Mucosa of stomach (tissue), 1 donor: ENCODE measurements around the gene MAD1L1.

ENCODE experiments used
- H3K27me3 ChIP-seq: one replicate; pipeline ENCODE4 v1.7.0; 2013; ENCODE audit warnings: mild to moderate bottlenecking, low read length; ENCODE audit not compliant: control insufficient read depth, insufficient read depth
- H3K36me3 ChIP-seq: one replicate; pipeline ENCODE4 v1.7.0; 2013; ENCODE audit warnings: low read length; ENCODE audit not compliant: control insufficient read depth, insufficient read depth
- H3K4me1 ChIP-seq: one replicate; pipeline ENCODE4 v1.7.0; 2013; ENCODE audit warnings: mild to moderate bottlenecking, low read length; ENCODE audit not compliant: control insufficient read depth, insufficient read depth
- H3K4me3 ChIP-seq: one replicate; pipeline ENCODE4 v1.7.0; 2013; ENCODE audit warnings: low read length
- H3K9ac ChIP-seq: one replicate; pipeline ENCODE4 v1.7.0; 2013; ENCODE audit warnings: mild to moderate bottlenecking, low read length, moderate library complexity
- H3K9me3 ChIP-seq: one replicate; pipeline ENCODE4 v1.7.0; 2013; ENCODE audit warnings: mild to moderate bottlenecking, low read length, moderate library complexity; ENCODE audit not compliant: control insufficient read depth
- donor health status: Pancreatic carcinoma.

The MAD1L1 gene

DNA sequence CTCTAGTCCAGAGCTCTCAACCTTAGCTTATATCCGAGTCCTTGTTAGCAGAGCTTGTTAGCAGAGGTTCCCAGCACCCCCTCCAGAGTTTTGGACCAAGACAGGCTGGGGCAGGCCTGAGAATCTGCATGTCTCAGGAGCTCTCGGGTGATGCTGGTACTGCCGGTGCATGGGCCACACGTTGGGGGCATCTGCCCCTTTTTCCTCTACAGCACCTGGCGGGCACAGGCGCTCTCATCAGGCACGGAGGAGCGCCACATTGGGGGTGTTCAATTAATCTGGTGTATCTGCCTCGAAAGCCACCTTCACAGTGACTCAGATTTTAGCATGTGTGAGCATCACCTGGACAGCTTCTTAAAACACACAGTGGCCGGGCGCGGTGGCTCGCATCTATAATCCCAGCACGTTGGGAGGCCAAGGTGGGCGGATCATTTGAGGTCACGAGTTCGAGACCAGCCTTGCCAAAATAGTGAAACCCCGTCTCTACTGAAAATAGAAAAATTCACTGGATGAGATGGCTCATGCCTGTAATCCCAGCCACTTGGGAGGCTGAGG lies 445.0 kb downstream of the MAD1L1 start:
- H3K27me3 ChIP-seq = no peaks in the 10 kb centered on the region
- no peaks in the 10 kb centered on the region for H3K36me3 ChIP-seq
- no peaks in the 10 kb centered on the region for H3K9me3 ChIP-seq
- no peak overlapping the region for H3K4me3 ChIP-seq
- H3K9ac ChIP-seq = no peak overlapping the region
- no peaks in the 10 kb centered on the region for H3K4me1 ChIP-seq

- Histone ChIP-seq H3K36me3 (no peaks in the 10 kb centered on the region), H3K4me3 (no peak overlapping the region), H3K4me1 (no peaks in the 10 kb centered on the region), H3K9me3 (no peaks in the 10 kb centered on the region), H3K9ac (no peak overlapping the region), H3K27me3 (no peaks in the 10 kb centered on the region)
These were observed 445.5 kb downstream of the MAD1L1 start for GRCh38 chr7:1787241-1787640.

GRCh38 chr7:1785839-1786238 lies 446.9 kb downstream of the MAD1L1 start:
- Histone ChIP-seq H3K9me3 (no peaks in the 10 kb centered on the region), H3K4me1 (no peaks in the 10 kb centered on the region), H3K4me3 (no peak overlapping the region), H3K27me3 (no peaks in the 10 kb centered on the region), H3K9ac (no peak overlapping the region), H3K36me3 (no peaks in the 10 kb centered on the region)

- Histone ChIP-seq H3K4me3 (no peak overlapping the region), H3K27me3 (no peaks in the 10 kb centered on the region), H3K9me3 (no peaks in the 10 kb centered on the region), H3K4me1 (no peaks in the 10 kb centered on the region), H3K9ac (no peak overlapping the region), H3K36me3 (no peaks in the 10 kb centered on the region)
These were observed 451.4 kb downstream of the MAD1L1 start for GRCh38 chr7:1781369-1781768.

GRCh38 chr7:1779445-1779844 lies 453.3 kb downstream of the MAD1L1 start:
- no peaks in the 10 kb centered on the region for H3K27me3 ChIP-seq
- no peaks in the 10 kb centered on the region for H3K9me3 ChIP-seq
- H3K36me3 ChIP-seq = no peaks in the 10 kb centered on the region
- no peaks in the 10 kb centered on the region for H3K4me1 ChIP-seq
- no peak overlapping the region for H3K4me3 ChIP-seq
- no peak overlapping the region for H3K9ac ChIP-seq

GRCh38 chr7:1777122-1777521 lies 455.6 kb downstream of the MAD1L1 start:
- no peak overlapping the region for H3K9ac ChIP-seq
- no peak overlapping the region for H3K4me3 ChIP-seq
- no peaks in the 10 kb centered on the region for H3K4me1 ChIP-seq
- H3K9me3 ChIP-seq = no peaks in the 10 kb centered on the region
- H3K27me3 ChIP-seq = no peaks in the 10 kb centered on the region
- H3K36me3 ChIP-seq = no peaks in the 10 kb centered on the region

DNA sequence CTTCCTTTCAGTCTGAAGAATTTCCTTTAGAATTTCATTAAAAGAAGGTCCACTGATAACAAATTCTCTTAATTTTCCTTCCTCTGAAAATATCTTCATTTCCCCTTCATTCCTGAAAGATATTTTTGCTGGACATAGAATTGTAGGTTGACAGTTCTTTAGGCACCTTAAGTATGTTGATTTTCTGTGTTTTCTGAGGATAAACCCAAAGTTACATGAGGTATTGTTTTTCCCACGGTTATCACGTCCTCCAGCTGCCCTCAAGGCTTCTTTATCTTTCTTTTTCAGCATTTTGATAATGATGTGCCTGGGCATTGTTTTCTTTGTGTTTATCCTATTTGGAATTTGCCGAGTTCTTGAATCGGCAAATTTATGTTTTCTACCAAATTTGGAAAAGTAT lies 457.4 kb downstream of the MAD1L1 start:
- Histone ChIP-seq H3K9me3 (no peaks in the 10 kb centered on the region), H3K9ac (no peak overlapping the region), H3K27me3 (no peaks in the 10 kb centered on the region), H3K4me1 (no peaks in the 10 kb centered on the region), H3K4me3 (no peak overlapping the region), H3K36me3 (no peaks in the 10 kb centered on the region)

GRCh38 chr7:1770331-1770730 lies 462.4 kb downstream of the MAD1L1 start:
- H3K9me3 ChIP-seq = no peaks in the 10 kb centered on the region
- H3K4me3 ChIP-seq = no peak overlapping the region
- H3K36me3 ChIP-seq = no peaks in the 10 kb centered on the region
- H3K27me3 ChIP-seq = no peaks in the 10 kb centered on the region
- no peak overlapping the region for H3K9ac ChIP-seq
- no peaks in the 10 kb centered on the region for H3K4me1 ChIP-seq

DNA sequence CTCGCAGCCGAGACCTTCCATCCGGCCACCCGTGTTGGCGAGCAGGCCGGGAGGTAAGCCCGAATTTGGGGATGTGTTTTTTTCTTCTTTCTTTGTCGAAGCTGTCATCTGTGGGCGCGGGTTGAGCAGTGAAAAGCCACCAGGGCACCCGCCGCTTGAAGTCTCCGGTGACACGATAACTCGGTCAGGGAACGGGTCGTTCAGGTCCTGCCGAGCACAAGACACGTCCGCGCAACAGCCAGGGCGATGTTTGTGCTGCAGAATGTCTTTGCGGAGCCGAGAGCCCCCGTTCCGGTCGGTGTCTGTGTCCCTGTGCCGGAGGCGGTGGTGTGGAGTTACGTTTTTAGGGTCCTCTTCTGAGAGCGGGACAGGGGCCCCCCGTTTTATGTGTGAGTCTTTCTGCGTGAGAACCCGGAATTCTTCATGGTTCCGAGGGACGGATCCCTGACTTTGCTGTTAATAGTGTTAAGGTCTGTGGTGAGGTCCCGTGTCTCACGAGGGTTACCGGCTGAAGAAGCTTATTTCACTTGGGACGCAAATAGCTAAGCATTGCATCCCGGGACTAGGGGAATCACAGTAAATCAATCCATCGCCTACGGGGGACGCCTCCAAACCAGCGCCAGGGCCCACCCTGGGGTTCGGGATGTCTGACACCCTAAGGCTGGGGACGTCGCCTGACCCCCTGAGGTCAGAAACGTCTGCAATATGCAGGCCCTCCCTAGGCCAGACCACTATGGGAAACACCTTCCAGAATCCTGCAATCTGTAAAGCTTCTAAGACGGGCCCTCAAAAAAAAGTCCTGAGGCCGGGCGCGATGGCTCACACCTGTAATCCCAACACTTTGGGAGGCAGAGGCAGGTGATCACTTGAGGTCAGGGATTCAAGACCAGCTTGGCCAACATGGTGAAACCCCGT lies 463.2 kb downstream of the MAD1L1 start:
- H3K9ac ChIP-seq = no peak overlapping the region
- H3K4me3 ChIP-seq = no peak overlapping the region
- no peaks in the 10 kb centered on the region for H3K36me3 ChIP-seq
- H3K4me1 ChIP-seq = no peaks in the 10 kb centered on the region
- no peaks in the 10 kb centered on the region for H3K9me3 ChIP-seq
- no peaks in the 10 kb centered on the region for H3K27me3 ChIP-seq

- no peaks in the 10 kb centered on the region for H3K27me3 ChIP-seq
- H3K9ac ChIP-seq = no peak overlapping the region
- no peak overlapping the region for H3K4me3 ChIP-seq
- H3K9me3 ChIP-seq = no peaks in the 10 kb centered on the region
- H3K4me1 ChIP-seq = no peaks in the 10 kb centered on the region
- H3K36me3 ChIP-seq = no peaks in the 10 kb centered on the region
These were observed 463.9 kb downstream of the MAD1L1 start for GRCh38 chr7:1768832-1769231.

GRCh38 chr7:1767524-1767923 lies 465.2 kb downstream of the MAD1L1 start:
- Histone ChIP-seq H3K36me3 (no peaks in the 10 kb centered on the region), H3K9ac (no peak overlapping the region), H3K4me3 (no peak overlapping the region), H3K27me3 (no peaks in the 10 kb centered on the region), H3K9me3 (no peaks in the 10 kb centered on the region), H3K4me1 (no peaks in the 10 kb centered on the region)
